Liver (tissue), 3 donors: ENCODE results near the gene AEBP2.

Experiments
- GABPA ChIP-seq, 2 donors: IDR thresholded peaks in 1 of 2; conservative IDR thresholded peaks in 1 of 2; 2 replicates each; pipeline ENCODE4 v1.6.1; 2016; ENCODE audit warnings: antibody characterized with exemption in 2 of 2, mild to moderate bottlenecking in 1 of 2, moderate library complexity in 1 of 2
- NR2F2 ChIP-seq: IDR thresholded peaks from 2 replicates; pipeline ENCODE4 v1.6.1; 2016; ENCODE audit warnings: antibody characterized with exemption
- RAD21 ChIP-seq, 2 donors: IDR thresholded peaks; 2 replicates each; pipeline ENCODE4 v1.6.1; 2016; ENCODE audit warnings: antibody characterized with exemption in 2 of 2, mild to moderate bottlenecking in 2 of 2
- RXRA ChIP-seq, 2 donors: IDR thresholded peaks; 2 replicates each; pipeline ENCODE4 v1.6.1; 2017 to 2018; ENCODE audit warnings: antibody characterized with exemption in 2 of 2, mild to moderate bottlenecking in 1 of 2
- SP1 ChIP-seq: IDR thresholded peaks from 2 replicates; pipeline ENCODE4 v1.6.1; 2018; ENCODE audit warnings: antibody characterized with exemption, mild to moderate bottlenecking
- TAF1 ChIP-seq: conservative IDR thresholded peaks from 2 replicates; pipeline ENCODE4 v1.6.1; 2016; ENCODE audit warnings: antibody characterized with exemption, mild to moderate bottlenecking
- YY1 ChIP-seq: IDR thresholded peaks from 2 replicates; pipeline ENCODE4 v1.6.1; 2016; ENCODE audit warnings: antibody characterized with exemption, mild to moderate bottlenecking
- TF ChIP-seq, protein P1 (sequence below): fragments of 150-350 bp; IDR thresholded peaks from 2 replicates; pipeline ENCODE4 v1.5.1; 2017; ENCODE audit warnings: improper control_type of control experiment, low read depth, low read length; ENCODE audit not compliant: missing input control
- TF ChIP-seq, protein P2 (sequence below): IDR thresholded peaks from 2 replicates; pipeline ENCODE4 v1.6.1; 2016; ENCODE audit warnings: antibody characterized with exemption
- TF ChIP-seq, protein P3 (sequence below): IDR thresholded peaks from 2 replicates; pipeline ENCODE4 v1.6.1; 2016; ENCODE audit warnings: antibody characterized with exemption
- TF ChIP-seq, protein P4 (sequence below): IDR thresholded peaks from 2 replicates; pipeline ENCODE4 v1.6.1; 2016; ENCODE audit warnings: antibody characterized with exemption, mild to moderate bottlenecking
- TF ChIP-seq, protein P5 (sequence below): IDR thresholded peaks from 2 replicates; pipeline ENCODE4 v1.6.1; 2016; ENCODE audit warnings: antibody characterized with exemption
- donor health status: healthy.
- donor health status: healthy.

DNA sequence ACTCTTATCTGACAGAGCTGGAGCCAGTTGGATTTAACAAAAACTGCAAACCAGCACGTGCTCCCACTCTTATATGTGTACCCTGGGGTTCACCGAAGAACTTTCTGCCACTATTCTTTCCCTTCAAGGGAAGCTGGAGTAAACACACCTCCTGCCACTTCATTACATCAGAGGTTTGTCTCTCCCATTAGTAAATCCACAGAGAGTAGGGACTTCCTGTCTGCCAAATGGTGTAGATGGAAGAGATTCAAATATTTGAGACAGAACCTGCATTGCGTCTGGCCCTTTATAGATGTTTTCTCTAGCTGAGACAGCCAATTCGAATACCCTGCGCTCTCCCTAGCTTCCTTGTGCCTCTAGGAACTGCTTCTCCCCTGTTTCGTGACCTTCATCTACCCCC lies 29.1 kb upstream of the AEBP2 start:
- TF ChIP-seq YY1 (no peak), GABPA (IDR thresholded peaks at IDR 0.05 in 1 of 2, conservative IDR thresholded peaks at IDR 0.05 in 1 of 2) (no peak), NR2F2 (no peak), RAD21 (IDR thresholded peaks at IDR 0.05) (no peak), SP1 (no peak), RXRA (IDR thresholded peaks at IDR 0.05) (no peak), TAF1 (no peak)
- TF ChIP-seq, protein P1, sequence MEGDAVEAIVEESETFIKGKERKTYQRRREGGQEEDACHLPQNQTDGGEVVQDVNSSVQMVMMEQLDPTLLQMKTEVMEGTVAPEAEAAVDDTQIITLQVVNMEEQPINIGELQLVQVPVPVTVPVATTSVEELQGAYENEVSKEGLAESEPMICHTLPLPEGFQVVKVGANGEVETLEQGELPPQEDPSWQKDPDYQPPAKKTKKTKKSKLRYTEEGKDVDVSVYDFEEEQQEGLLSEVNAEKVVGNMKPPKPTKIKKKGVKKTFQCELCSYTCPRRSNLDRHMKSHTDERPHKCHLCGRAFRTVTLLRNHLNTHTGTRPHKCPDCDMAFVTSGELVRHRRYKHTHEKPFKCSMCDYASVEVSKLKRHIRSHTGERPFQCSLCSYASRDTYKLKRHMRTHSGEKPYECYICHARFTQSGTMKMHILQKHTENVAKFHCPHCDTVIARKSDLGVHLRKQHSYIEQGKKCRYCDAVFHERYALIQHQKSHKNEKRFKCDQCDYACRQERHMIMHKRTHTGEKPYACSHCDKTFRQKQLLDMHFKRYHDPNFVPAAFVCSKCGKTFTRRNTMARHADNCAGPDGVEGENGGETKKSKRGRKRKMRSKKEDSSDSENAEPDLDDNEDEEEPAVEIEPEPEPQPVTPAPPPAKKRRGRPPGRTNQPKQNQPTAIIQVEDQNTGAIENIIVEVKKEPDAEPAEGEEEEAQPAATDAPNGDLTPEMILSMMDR: no peak
- TF ChIP-seq, protein P2, sequence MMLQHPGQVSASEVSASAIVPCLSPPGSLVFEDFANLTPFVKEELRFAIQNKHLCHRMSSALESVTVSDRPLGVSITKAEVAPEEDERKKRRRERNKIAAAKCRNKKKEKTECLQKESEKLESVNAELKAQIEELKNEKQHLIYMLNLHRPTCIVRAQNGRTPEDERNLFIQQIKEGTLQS: no peak
- TF ChIP-seq, protein P3, sequence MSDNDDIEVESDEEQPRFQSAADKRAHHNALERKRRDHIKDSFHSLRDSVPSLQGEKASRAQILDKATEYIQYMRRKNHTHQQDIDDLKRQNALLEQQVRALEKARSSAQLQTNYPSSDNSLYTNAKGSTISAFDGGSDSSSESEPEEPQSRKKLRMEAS: no peak
- TF ChIP-seq, protein P4, sequence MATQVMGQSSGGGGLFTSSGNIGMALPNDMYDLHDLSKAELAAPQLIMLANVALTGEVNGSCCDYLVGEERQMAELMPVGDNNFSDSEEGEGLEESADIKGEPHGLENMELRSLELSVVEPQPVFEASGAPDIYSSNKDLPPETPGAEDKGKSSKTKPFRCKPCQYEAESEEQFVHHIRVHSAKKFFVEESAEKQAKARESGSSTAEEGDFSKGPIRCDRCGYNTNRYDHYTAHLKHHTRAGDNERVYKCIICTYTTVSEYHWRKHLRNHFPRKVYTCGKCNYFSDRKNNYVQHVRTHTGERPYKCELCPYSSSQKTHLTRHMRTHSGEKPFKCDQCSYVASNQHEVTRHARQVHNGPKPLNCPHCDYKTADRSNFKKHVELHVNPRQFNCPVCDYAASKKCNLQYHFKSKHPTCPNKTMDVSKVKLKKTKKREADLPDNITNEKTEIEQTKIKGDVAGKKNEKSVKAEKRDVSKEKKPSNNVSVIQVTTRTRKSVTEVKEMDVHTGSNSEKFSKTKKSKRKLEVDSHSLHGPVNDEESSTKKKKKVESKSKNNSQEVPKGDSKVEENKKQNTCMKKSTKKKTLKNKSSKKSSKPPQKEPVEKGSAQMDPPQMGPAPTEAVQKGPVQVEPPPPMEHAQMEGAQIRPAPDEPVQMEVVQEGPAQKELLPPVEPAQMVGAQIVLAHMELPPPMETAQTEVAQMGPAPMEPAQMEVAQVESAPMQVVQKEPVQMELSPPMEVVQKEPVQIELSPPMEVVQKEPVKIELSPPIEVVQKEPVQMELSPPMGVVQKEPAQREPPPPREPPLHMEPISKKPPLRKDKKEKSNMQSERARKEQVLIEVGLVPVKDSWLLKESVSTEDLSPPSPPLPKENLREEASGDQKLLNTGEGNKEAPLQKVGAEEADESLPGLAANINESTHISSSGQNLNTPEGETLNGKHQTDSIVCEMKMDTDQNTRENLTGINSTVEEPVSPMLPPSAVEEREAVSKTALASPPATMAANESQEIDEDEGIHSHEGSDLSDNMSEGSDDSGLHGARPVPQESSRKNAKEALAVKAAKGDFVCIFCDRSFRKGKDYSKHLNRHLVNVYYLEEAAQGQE: no peak
- TF ChIP-seq, protein P5, sequence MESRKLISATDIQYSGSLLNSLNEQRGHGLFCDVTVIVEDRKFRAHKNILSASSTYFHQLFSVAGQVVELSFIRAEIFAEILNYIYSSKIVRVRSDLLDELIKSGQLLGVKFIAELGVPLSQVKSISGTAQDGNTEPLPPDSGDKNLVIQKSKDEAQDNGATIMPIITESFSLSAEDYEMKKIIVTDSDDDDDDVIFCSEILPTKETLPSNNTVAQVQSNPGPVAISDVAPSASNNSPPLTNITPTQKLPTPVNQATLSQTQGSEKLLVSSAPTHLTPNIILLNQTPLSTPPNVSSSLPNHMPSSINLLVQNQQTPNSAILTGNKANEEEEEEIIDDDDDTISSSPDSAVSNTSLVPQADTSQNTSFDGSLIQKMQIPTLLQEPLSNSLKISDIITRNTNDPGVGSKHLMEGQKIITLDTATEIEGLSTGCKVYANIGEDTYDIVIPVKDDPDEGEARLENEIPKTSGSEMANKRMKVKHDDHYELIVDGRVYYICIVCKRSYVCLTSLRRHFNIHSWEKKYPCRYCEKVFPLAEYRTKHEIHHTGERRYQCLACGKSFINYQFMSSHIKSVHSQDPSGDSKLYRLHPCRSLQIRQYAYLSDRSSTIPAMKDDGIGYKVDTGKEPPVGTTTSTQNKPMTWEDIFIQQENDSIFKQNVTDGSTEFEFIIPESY: no peak
